OCI-LY1 (cell line): ENCODE results near the gene ARMC9.

Experiments used
- EZH2 ChIP-seq: fragments of 200-600 bp; sonication (generic), shearing (Covaris generic); IDR thresholded peaks from 2 replicates; pipeline ENCODE4 v1.8.0; 2017; ENCODE audit warnings: borderline replicate concordance, mixed run types, mild to moderate bottlenecking, antibody characterized with exemption, low read length, moderate library complexity, mixed read lengths
- TF ChIP-seq, protein P1 (sequence below): fragments of 200-600 bp; sonication (generic), shearing (Covaris generic); IDR thresholded peaks from 2 replicates; pipeline ENCODE4 v1.5.1; 2017; ENCODE audit warnings: mild to moderate bottlenecking, antibody characterized with exemption, low read length, moderate library complexity, mixed read lengths

GRCh38 chr2:231235217-231235616 is 36.8 kb downstream of the ARMC9 start:
- TF ChIP-seq, protein P1, sequence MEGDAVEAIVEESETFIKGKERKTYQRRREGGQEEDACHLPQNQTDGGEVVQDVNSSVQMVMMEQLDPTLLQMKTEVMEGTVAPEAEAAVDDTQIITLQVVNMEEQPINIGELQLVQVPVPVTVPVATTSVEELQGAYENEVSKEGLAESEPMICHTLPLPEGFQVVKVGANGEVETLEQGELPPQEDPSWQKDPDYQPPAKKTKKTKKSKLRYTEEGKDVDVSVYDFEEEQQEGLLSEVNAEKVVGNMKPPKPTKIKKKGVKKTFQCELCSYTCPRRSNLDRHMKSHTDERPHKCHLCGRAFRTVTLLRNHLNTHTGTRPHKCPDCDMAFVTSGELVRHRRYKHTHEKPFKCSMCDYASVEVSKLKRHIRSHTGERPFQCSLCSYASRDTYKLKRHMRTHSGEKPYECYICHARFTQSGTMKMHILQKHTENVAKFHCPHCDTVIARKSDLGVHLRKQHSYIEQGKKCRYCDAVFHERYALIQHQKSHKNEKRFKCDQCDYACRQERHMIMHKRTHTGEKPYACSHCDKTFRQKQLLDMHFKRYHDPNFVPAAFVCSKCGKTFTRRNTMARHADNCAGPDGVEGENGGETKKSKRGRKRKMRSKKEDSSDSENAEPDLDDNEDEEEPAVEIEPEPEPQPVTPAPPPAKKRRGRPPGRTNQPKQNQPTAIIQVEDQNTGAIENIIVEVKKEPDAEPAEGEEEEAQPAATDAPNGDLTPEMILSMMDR: no peak
- no peak for TF ChIP-seq EZH2
